ENCODE measurements around the gene CHD9NB.

DNA sequence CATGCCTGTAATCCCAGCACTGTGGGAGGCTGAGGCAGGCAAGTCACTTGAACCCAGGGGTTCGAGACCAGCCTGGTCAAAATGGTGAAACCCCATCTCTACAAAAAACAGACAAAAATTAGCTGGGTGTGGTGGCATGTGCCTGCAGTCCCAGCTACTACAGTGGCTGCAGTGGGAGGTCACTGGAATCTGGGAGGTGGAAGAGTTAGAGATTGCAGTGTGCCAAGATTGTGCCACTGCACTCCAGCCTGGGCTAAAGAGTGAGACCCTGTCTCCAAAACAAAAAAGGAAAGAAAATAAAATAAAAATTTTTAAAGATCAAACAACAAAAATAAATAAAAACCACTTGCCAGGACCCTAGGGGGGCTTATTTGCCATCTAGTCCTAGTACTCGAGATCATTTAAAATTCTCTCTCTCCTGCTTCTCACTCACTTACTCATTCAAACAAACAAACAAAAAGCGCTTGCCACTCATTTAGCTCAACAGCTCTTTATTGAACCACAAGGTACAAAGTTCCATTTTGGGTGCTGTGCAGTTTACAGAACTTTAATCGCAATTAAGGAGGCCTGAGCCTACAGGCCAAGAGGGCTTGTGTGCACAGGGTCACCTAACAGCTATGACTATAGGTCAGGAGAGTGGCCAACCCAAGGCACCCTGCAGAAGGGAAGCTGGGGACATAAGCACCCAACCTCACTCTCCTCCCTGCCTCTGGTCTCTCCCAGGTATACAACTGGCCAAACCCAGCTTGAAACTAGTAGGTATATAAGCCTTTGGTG lies 4.4 kb downstream of the CHD9NB start:
- TF ChIP-seq, protein P1, sequence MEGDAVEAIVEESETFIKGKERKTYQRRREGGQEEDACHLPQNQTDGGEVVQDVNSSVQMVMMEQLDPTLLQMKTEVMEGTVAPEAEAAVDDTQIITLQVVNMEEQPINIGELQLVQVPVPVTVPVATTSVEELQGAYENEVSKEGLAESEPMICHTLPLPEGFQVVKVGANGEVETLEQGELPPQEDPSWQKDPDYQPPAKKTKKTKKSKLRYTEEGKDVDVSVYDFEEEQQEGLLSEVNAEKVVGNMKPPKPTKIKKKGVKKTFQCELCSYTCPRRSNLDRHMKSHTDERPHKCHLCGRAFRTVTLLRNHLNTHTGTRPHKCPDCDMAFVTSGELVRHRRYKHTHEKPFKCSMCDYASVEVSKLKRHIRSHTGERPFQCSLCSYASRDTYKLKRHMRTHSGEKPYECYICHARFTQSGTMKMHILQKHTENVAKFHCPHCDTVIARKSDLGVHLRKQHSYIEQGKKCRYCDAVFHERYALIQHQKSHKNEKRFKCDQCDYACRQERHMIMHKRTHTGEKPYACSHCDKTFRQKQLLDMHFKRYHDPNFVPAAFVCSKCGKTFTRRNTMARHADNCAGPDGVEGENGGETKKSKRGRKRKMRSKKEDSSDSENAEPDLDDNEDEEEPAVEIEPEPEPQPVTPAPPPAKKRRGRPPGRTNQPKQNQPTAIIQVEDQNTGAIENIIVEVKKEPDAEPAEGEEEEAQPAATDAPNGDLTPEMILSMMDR (conservative IDR thresholded peaks at IDR 0.05; ENCODE audit: low read depth, low read length): no peak
- no peak for TF ChIP-seq EZH2 (IDR thresholded peaks at IDR 0.05; ENCODE audit: low read length, unreplicated experiment)

All from PC-3 (cell line).